NCI-H2171 treated with DMSO at 0.1 percent for 48 hours (cell line): ENCODE data around the gene ZNG1A.
"Not testable (repeated sequence)": the region's sequence is repeated elsewhere in the genome, so short reads cannot be mapped to it uniquely, and the experiment has no call there.

ENCODE experiments used
- DNase-seq: peaks from one replicate; lab custom pipeline; 2025; lab: John Stamatoyannopoulos, UW

ZNG1A gene

DNA sequence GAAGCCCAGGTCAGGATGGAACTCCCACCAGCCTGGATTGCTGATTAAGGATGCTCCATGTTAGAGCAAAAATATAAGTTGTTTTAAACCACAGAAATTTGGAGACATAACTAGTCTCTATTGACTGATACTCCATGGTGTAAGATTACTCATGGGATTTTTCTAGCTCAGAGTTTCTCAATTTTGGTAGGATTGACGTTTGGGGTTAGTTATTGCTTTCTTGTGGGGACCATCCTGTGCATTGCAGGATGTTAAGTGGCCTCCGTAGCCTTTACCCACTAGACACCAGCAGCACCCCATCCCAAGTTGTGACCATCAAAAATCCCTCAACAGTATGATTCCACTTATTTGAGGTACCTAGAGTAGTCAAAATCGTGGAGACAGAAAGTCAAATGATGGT, 80.1 kb downstream of the ZNG1A start:
- not testable (repeated sequence) for DNase-seq

DNA sequence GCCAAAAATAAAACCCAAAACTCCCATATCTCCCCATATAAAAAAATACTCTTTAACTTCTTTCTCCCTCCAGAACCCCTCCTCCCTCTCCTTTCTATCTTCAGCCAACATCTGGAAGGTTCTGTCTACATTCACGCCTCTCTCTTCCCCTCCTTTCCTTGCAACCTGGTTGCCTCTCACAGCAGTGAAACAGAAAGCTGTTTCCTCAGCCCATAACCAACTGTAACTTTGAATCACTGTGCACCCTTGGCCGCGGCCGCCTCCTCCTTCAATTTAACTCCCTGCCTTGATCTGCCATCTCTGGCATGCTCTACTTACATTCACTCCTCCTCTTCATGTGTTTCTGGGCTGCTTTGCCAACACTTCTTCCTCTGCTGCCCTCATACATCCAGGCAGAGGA, 83.9 kb downstream of the ZNG1A start:
- not testable (repeated sequence) for DNase-seq

DNA sequence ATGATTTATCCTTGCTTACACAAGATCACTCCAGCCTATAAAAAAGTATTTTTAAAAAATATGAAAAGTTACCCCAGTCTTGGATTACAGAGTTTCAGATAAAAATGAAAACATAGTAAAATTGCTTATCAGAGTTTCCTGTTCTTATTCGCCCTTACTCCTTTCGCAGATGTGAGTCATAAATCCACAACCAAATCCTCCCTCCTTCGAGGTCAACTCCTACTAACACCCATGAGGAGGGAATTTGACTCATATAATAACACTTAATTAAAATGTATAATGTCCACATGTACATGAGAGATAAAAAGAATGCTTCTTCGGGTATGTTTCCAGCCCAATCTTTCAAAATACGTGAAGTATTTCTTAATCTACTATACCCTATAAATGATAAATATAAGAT, 84.5 kb downstream of the ZNG1A start:
- DNase-seq, result not testable (repeated sequence)

DNA sequence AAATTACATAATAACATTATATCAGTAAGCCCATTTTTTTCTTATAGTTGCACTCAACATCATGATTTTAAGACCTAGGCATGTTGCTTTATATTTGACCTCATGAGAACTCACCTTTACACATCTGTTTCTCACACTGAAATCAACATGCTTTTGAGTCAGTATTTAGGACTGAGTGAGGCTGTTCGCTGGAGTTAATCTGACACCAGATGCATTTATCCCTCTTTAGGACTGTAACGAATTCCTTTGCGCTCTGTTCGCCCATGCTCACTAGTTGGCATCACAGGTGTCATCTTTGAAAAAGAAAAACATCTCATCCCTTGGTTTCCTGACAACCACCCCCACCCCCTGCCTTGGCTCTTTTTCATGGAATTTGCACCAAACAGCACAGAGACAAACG, 84.9 kb downstream of the ZNG1A start:
- DNase-seq, result not testable (repeated sequence)

DNA sequence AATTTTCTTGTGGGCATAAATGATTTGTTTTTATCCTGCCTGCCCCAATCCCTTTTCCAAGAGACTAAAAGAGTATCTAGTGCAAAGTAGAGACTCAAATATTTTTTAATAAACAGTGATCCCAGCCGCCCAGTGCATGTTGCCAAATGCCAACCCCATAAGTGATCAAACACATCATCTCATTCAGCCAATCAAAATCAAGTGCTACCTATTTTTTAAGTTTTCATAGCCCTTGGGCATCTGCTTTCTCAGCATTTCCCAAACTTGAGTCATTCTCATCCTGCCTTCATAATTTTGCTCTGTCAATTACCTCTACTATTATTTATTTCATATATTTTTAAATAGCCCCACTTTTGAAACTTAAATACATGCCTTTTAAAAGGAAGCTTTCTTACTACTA, 88.0 kb downstream of the ZNG1A start:
- DNase-seq, result not testable (repeated sequence)

DNA sequence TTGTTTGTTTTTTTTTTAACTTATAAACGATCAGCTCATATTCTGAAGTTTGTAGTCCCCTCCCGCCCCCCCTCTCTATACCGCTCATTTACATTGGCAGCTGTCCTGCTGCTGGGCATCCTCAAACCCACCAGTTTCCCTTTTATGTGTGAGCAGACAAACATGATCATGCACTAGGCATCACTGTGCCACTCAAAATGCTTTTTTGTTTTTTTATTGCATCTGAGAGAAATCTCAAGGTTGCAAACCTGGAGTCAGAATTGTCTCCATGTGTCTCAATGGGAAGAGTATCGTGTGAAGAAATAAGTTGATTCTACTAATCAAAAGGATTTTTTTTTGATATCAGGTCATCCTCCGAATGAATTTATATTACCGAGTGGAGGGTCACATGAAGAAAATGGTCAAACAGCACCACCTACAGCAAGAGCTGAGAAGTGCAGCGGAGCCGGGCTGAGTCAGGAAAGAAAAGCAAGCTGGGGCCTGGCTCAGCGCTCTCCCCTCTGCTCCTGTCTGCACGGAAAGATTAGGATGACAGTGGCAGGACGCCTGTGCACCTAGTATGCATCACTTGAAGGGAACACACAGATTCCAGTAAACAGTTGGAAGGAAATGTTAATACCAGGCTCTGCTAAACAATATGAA, 90.3 kb downstream of the ZNG1A start:
- DNase-seq, result not testable (repeated sequence)

DNA sequence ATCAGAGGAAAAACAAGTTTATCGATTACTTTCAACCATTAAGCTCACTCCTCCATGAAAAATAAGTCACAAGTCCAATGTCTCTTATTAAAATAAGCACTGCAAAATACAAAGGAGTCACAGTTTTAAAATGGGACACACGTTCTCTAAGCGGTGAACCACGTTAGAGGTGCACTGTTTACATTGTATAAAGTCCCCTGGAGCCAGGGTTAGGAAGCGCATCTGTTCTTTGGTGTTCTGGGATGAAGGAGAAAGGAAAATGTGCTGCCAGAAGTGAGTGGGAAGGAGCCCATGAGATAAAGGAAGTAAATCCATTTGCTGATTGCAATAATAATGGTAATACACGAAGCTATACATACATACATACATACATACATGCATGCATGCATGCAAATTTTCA, 91.0 kb downstream of the ZNG1A start:
- DNase-seq, result not testable (repeated sequence)

DNA sequence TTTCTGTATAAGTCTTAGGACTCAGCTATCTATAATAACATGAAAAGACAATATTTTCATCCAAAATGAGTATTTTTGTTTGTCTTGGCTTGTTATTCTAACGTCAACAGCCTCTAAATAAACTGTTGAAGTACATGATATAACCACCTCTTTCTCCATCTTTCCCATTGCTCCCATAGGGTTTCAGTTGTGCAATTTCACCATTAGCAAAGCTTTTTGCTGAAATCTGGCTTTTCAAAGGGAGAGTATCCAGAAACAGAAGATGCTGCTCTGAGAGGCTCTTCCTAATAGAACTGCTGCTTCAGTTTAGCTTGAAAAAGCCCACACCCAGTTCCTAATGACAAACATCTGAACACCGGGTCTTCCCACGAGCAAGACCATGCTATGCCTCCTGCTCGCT, 91.8 kb downstream of the ZNG1A start:
- DNase-seq, result not testable (repeated sequence)

DNA sequence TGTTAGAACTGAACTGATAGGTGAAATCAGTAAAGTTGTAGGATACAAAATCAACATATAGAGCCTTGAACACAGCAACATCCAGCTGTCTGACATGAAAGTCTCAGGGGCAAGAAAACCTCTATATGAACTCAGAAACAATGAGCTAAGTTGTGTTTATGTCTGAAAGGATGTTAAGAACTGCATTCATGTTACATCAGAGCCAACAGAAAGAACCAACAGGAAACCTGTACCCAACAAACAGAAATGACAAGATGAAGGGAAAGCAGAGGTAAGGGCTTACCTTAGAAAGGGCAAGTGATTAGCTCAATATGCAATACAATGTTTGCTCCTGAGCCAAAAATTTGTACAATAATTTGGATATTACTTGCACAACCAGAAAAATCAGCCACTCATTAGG, 92.2 kb downstream of the ZNG1A start:
- DNase-seq, result not testable (repeated sequence)

DNA sequence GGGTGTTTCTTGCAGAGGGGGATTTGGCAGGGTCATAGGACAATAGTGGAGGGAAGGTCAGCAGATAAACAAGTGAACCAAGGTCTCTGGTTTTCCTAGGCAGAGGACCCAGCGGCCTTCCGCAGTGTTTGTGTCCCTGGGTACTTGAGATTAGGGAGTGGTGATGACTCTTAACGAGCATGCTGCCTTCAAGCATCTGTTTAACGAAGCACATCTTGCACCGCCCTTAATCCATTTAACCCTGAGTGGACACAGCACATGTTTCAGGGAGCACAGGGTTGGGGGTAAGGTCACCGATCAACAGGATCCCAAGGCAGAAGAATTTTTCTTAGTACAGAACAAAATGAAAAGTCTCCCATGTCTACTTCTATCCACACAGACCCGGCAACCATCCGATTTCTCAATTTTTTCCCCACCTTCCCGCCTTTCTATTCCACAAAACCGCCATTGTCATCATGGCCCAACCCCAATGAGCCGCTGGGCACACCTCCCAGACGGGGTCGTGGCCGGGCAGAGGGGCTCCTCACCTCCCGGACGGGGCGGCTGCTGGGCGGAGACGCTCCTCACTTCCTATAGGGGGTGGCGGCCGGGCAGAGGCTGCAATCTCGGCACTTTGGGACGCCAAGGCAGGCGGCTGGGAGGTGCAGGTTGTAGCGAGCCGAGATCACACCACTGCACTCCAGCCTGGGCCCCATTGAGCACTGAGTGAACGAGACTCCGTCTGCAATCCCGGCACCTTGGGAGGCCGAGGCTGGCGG, 95.7 kb downstream of the ZNG1A start:
- not testable (repeated sequence) for DNase-seq

DNA sequence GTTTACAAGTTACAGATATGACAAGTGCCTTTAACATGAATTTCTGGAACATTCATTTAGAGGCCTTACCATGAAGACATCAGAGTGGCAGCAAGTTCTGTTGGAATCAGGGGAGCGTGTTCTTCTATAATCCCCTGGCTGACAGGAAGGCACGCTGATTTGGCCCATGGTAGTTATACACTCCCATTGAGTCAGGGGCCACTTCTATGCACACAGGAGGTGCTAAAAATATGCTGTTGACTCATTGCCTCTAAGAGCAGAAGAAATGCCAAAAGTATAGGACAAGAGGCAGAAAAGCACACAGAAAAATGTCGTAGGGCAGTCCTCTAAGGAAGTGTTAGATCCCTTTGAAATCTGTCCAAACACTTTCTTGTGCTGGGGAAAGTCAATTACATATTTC, 100.5 kb downstream of the ZNG1A start:
- not testable (repeated sequence) for DNase-seq

DNA sequence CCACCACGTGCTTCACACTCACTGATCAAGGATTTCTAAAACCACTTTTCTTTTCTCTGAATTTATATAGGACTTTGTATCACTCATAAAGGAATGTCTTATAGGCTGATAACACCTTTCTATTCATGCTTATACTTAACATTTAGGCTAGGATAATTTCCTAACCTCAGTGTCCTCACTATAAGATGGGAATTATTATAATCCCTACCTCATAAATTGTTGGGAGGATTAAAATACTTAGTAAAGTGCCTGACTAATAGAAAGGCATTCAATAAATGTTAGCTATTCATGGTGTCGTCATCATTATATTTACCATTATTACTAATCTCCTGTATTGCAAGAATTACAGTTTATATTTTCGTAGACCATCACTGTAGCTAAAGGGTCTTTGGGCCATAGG, 102.5 kb downstream of the ZNG1A start:
- not testable (repeated sequence) for DNase-seq

DNA sequence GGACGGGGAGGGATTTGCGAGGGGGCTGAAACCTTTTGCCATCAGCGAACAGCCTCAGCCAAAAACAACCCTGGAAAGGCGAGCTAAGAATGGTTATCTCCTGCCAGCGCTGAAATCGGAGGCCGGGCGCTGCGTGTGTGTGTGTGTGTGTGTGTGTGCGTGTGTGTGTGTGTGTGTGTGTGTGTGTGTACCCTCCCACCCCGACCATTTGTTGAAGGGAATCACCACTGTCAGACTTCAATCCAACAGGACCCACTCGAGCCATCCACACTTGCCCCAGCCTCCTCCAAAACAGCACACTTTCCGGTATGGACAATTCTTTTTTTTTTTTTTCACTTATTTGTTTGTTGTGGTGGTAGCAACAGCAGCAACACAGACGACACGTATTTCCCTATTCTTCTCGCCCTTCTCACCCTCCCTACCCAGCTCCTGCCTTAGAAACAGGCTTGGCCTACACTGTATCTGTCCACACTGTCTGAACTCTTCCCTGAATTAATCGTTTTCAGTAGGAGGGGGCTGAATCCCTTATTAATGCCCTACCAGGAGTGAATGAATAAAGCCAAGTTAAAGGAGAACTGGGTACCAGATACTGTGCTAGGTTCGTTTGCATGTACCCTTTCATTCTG, 104.8 kb downstream of the ZNG1A start:
- DNase-seq, result not testable (repeated sequence)

DNA sequence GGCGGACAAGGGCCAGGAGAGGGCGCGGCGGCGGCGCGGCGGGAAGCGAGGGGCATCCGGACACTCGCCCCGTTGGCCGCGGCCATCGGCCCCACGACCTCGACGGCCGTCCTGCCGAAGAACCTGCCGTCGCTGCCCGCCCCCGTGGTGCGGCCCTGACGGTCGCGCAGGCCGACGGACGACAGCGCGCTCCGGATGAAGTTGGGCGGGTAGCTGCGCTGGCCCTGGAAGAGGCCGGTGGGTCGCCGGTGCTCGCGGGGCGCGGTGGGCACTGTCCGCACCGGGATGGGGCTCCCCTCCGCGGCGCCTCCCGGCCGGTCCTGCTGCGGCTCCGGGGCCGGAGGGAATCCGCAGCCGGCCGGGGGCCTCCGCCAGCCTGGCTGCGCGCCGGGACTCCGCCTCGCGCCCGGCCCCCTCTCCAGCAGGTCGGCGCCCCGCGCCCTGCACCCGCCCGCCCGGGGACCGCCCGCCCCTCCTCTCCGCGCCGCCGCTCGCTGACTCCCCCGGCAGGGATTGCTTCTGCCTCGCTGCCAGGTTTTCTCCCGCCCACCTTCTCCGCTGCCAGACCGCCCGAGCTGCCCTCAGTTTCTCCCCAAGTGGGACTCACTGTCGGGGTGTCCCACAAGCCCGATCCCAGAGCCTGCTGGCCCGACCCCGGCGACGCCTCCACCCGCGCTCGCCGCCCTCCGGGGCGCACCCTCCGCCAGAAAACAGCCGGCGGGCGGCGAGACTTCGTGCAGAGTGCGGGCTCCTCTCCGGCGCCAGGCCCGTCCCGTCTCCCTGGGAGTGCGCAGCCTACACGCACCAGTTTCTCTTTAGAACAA, 105.6 kb downstream of the ZNG1A start:
- DNase-seq, result peak; percentile 27
